Naive thymus-derived CD8-positive, alpha-beta T cell (primary cell): ENCODE data around the gene RHOC. TPM values are rescaled to one million over a fixed set of nuclear protein-coding genes. Genes with fewer than 3 reads are reported as not detected.
"Not testable (repeated sequence)": the region's sequence is repeated elsewhere in the genome, so short reads cannot be mapped to it uniquely, and the experiment has no call there.

ENCODE experiments used
- ATAC-seq, 2 donors: fragments of 150-1000 bp; cut with Tn5 transposase in 1 of 2; sonication (Bioruptor Pico), chemical (Tn5 transposase) in 1 of 2; 1 replicate in 1 of 2; 2 replicates in 1 of 2; pipeline ENCODE4 v1.10.0; 2021; ENCODE audit warnings: mild to moderate bottlenecking in 2 of 2, moderate library complexity in 2 of 2
- POLR2A ChIA-PET: fragments of 350-600 bp; sonication (Branson Sonifier 250); formaldehyde crosslinking; loops from one replicate; lab custom pipeline; 2021; ENCODE audit warnings: antibody characterized with exemption; lab: Charles Lee
- DNase-seq, 10 donors: peaks; one replicate each; pipeline versions ENCODE4 v3.0.0 to v3.0.0-alpha.2; 2020 to 2022
- H3K27ac Mint-ChIP-seq, 10 donors: one replicate each; pipeline ENCODE4 v1.8.0; 2020 to 2022; ENCODE audit warnings: mild to moderate bottlenecking in 10 of 10, mixed read lengths in 10 of 10, moderate library complexity in 4 of 10, inconsistent platforms in 1 of 10
- H3K27me3 Mint-ChIP-seq, 5 donors: one replicate each; pipeline ENCODE4 v1.8.0; 2021 to 2022; ENCODE audit warnings: mixed read lengths in 5 of 5
- H3K36me3 Mint-ChIP-seq, 3 donors: one replicate each; pipeline ENCODE4 v1.8.0; 2020 to 2022; ENCODE audit warnings: mixed read lengths in 3 of 3, mild to moderate bottlenecking in 2 of 3, inconsistent platforms in 1 of 3
- H3K4me1 Mint-ChIP-seq, 4 donors: one replicate each; pipeline ENCODE4 v1.8.0; 2021 to 2022; ENCODE audit warnings: mixed read lengths in 4 of 4
- H3K4me3 Mint-ChIP-seq, 10 donors: one replicate each; pipeline ENCODE4 v1.8.0; 2020 to 2022; ENCODE audit warnings: mild to moderate bottlenecking in 10 of 10, mixed read lengths in 10 of 10, moderate library complexity in 6 of 10, inconsistent platforms in 1 of 10
- H3K9me3 Mint-ChIP-seq, 9 donors: one replicate each; pipeline ENCODE4 v1.8.0; 2020 to 2022; ENCODE audit warnings: mixed read lengths in 9 of 9, mild to moderate bottlenecking in 3 of 9, inconsistent platforms in 1 of 9, moderate library complexity in 1 of 9
- polyA plus RNA-seq, 3 donors: library from polyadenylated mRNA; unstranded; fragments of 300-500 nt; fragmentation: Illumina TruSeq; gene quantifications; one replicate each; pipeline ENCODE4 v1.2.3, GENCODE V29; 2021
- total RNA-seq, 8 experiments: library from RNA in 2 of 8; stranded (reverse) in 2 of 8; gene quantifications; one replicate each; pipeline ENCODE4 v1.2.3 and lab custom pipeline; 2021 to 2026

Gene RHOC
- total RNA-seq, result 1 to 10 TPM; 3.0 to 4.2 TPM
- 10 to 100 TPM in 1 of 3 donors, 1 to 10 TPM in 2; 2.2 to 46.7 (median 2.8) TPM for polyA plus RNA-seq
- 0 to 2.2 (median 0.98) reads per million in 6 experiments for total RNA-seq (lab: John Stamatoyannopoulos, UW)

GRCh38 chr1:112706505-112707220 is at the start of gene RHOC:
RHOC (minus strand) TSS chr1:112707127; CDS start chr1:112703799, 3,328 bp downstream.
- H3K27ac Mint-ChIP-seq, result peak within 1 kb of the TSS in 6 of 10 donors; percentile 66 to 82 (median 80)
- DNase-seq (peak in 3 of 10 donors; percentile 31 to 61 (median 35)), ATAC-seq (peak; percentile 13 to 60)
- no peaks in the 10 kb centered on the region for H3K9me3 Mint-ChIP-seq
- no peaks in the 10 kb centered on the region for H3K36me3 Mint-ChIP-seq
- POLR2A ChIA-PET, result no interaction called here
- H3K27me3 Mint-ChIP-seq, result peaks cover 0 to 2% (median 0%) of the 10 kb centered on the region in 5 donors
- H3K4me3 Mint-ChIP-seq, result peak within 1 kb of the TSS; percentile 69 to 88 (median 86)
- peaks cover 23 to 52% (median 46%) of the 10 kb centered on the region in 4 donors for H3K4me1 Mint-ChIP-seq

GRCh38 chr1:112754116-112754628 is 47.2 kb upstream of the RHOC start:
- no peak for ATAC-seq
- Mint-ChIP-seq H3K4me3 (no peak overlapping the region), H3K4me1 (peaks cover 0 to 2% (median 0%) of the 10 kb centered on the region in 4 donors), H3K9me3 (peaks cover 0 to 28% (median 20%) of the 10 kb centered on the region in 9 donors), H3K36me3 (peaks cover 11 to 17% (median 13%) of the 10 kb centered on the region in 3 donors), H3K27me3 (peaks cover 20 to 76% (median 47%) of the 10 kb centered on the region in 5 donors), H3K27ac (peak overlapping the region in 1 of 10 donors; percentile 60)
- no peak for DNase-seq
- POLR2A ChIA-PET, result no interaction called here

- H3K4me3 Mint-ChIP-seq, result no peak overlapping the region
- peaks cover 0 to 9% (median 4%) of the 10 kb centered on the region in 9 donors for H3K9me3 Mint-ChIP-seq
- no peak overlapping the region for H3K27ac Mint-ChIP-seq
- peaks cover 29 to 64% (median 37%) of the 10 kb centered on the region in 5 donors for H3K27me3 Mint-ChIP-seq
- POLR2A ChIA-PET, result no interaction called here
- DNase-seq (no peak), ATAC-seq (no peak)
- H3K4me1 Mint-ChIP-seq, result peaks cover 0 to 11% (median 2%) of the 10 kb centered on the region in 4 donors
- H3K36me3 Mint-ChIP-seq, result peaks cover 0 to 5% (median 2%) of the 10 kb centered on the region in 3 donors
Observed at GRCh38 chr1:112748396-112748795, 41.5 kb upstream of the RHOC start.

- Mint-ChIP-seq H3K27me3 (peaks cover 43 to 85% (median 61%) of the 10 kb centered on the region in 5 donors), H3K27ac (no peak overlapping the region), H3K4me1 (peaks cover 0 to 11% (median 3%) of the 10 kb centered on the region in 4 donors), H3K36me3 (peaks cover 2 to 7% (median 2%) of the 10 kb centered on the region in 3 donors), H3K9me3 (peaks cover 0 to 9% (median 3%) of the 10 kb centered on the region in 9 donors), H3K4me3 (peak overlapping the region in 6 of 10 donors; percentile 1 to 53 (median 34))
- DNase-seq, result no peak
- POLR2A ChIA-PET, result no interaction called here
- ATAC-seq, result no peak
Observed at GRCh38 chr1:112744009-112744578, 37.2 kb upstream of the RHOC start.

- H3K4me3 Mint-ChIP-seq, result peak overlapping the region in 3 of 10 donors; percentile 20 to 54 (median 48)
- POLR2A ChIA-PET, result no interaction called here
Observed at GRCh38 chr1:112743174-112744008, 36.5 kb upstream of the RHOC start.

GRCh38 chr1:112737573-112737972 is 30.6 kb upstream of the RHOC start:
- Mint-ChIP-seq H3K27me3 (peaks cover 36 to 63% (median 46%) of the 10 kb centered on the region in 5 donors), H3K4me3 (no peak overlapping the region), H3K27ac (no peak overlapping the region), H3K9me3 (peaks cover 0 to 11% (median 3%) of the 10 kb centered on the region in 9 donors), H3K36me3 (peaks cover 0 to 10% (median 2%) of the 10 kb centered on the region in 3 donors), H3K4me1 (peaks cover 0 to 2% (median under 1%) of the 10 kb centered on the region in 4 donors)
- ATAC-seq, result no peak
- POLR2A ChIA-PET, result no interaction called here
- DNase-seq, result no peak

More at GRCh38 chr1:112743174-112744008, 36.5 kb upstream of the RHOC start:
- H3K36me3 Mint-ChIP-seq, result peaks cover 2 to 10% (median 2%) of the 10 kb centered on the region in 3 donors
- H3K9me3 Mint-ChIP-seq, result peaks cover 0 to 11% (median 3%) of the 10 kb centered on the region in 9 donors
- ATAC-seq (no peak), DNase-seq (no peak)
- H3K27ac Mint-ChIP-seq, result no peak overlapping the region
- peaks cover 42 to 85% (median 64%) of the 10 kb centered on the region in 5 donors for H3K27me3 Mint-ChIP-seq
- peaks cover 0 to 11% (median 3%) of the 10 kb centered on the region in 4 donors for H3K4me1 Mint-ChIP-seq

GRCh38 chr1:112735752-112736151 is 28.8 kb upstream of the RHOC start:
- H3K36me3 Mint-ChIP-seq, result peaks cover 0 to 10% (median 2%) of the 10 kb centered on the region in 3 donors
- ATAC-seq, result no peak
- no peak overlapping the region for H3K27ac Mint-ChIP-seq
- H3K4me1 Mint-ChIP-seq, result peaks cover 0 to 2% (median 0%) of the 10 kb centered on the region in 4 donors
- peaks cover 26 to 45% (median 33%) of the 10 kb centered on the region in 5 donors for H3K27me3 Mint-ChIP-seq
- POLR2A ChIA-PET, result no interaction called here
- H3K9me3 Mint-ChIP-seq, result peaks cover 0 to 11% (median 3%) of the 10 kb centered on the region in 9 donors
- no peak for DNase-seq
- H3K4me3 Mint-ChIP-seq, result no peak overlapping the region

GRCh38 chr1:112731451-112731850 is 24.5 kb upstream of the RHOC start:
- H3K36me3 Mint-ChIP-seq, result no peaks in the 10 kb centered on the region

GRCh38 chr1:112729909-112730308 is 23.0 kb upstream of the RHOC start:
- ATAC-seq (no peak), DNase-seq (no peak)
- Mint-ChIP-seq H3K4me1 (peaks cover 0 to 2% (median under 1%) of the 10 kb centered on the region in 4 donors), H3K4me3 (no peak overlapping the region), H3K36me3 (no peaks in the 10 kb centered on the region), H3K9me3 (peaks cover 0 to 1% (median 0%) of the 10 kb centered on the region in 9 donors), H3K27me3 (peaks cover 2 to 10% (median 6%) of the 10 kb centered on the region in 5 donors), H3K27ac (no peak overlapping the region)
- POLR2A ChIA-PET, result interaction anchor here (0.6 kb wide), 1 partner anchor 345 kb away, joined by 3 read pairs; no protein-coding TSS in a partner anchor

More at GRCh38 chr1:112731451-112731850, 24.5 kb upstream of the RHOC start:
- H3K4me1 Mint-ChIP-seq, result peaks cover 0 to 2% (median 0%) of the 10 kb centered on the region in 4 donors
- POLR2A ChIA-PET, result no interaction called here
- no peak for DNase-seq
- H3K27ac Mint-ChIP-seq, result no peak overlapping the region
- no peak overlapping the region for H3K4me3 Mint-ChIP-seq
- peaks cover 3 to 11% (median 6%) of the 10 kb centered on the region in 5 donors for H3K27me3 Mint-ChIP-seq
- ATAC-seq, result no peak
- H3K9me3 Mint-ChIP-seq, result peaks cover 0 to 1% (median 0%) of the 10 kb centered on the region in 9 donors

GRCh38 chr1:112729011-112729410 is 22.1 kb upstream of the RHOC start:
- POLR2A ChIA-PET, result interaction anchor here (0.6 kb wide), 1 partner anchor 346 kb away, joined by 3 read pairs; no protein-coding TSS in a partner anchor
- DNase-seq, H3K27me3 Mint-ChIP-seq, H3K36me3 Mint-ChIP-seq, H3K4me1 Mint-ChIP-seq, H3K4me3 Mint-ChIP-seq, H3K27ac Mint-ChIP-seq, ATAC-seq, H3K9me3 Mint-ChIP-seq: not testable (repeated sequence)

GRCh38 chr1:112728306-112728971 is 21.5 kb upstream of the RHOC start:
- POLR2A ChIA-PET, H3K27me3 Mint-ChIP-seq, ATAC-seq, H3K9me3 Mint-ChIP-seq, DNase-seq, H3K4me3 Mint-ChIP-seq, H3K27ac Mint-ChIP-seq, H3K36me3 Mint-ChIP-seq, H3K4me1 Mint-ChIP-seq: not testable (repeated sequence)
